NK-92 treated with Interleukin-12 subunit alpha and Interleukin-12 subunit beta, amount 100 ng/mL, for 24 hours (cell line): ENCODE measurements around the gene TGFB2.

ENCODE experiments used
- DNase-seq: peaks from one replicate; lab custom pipeline; 2025; lab: John Stamatoyannopoulos, UW

TGFB2 gene

GRCh38 chr1:218332416-218332815, 12.7 kb upstream of the TGFB2 start:
- no peak for DNase-seq

DNA sequence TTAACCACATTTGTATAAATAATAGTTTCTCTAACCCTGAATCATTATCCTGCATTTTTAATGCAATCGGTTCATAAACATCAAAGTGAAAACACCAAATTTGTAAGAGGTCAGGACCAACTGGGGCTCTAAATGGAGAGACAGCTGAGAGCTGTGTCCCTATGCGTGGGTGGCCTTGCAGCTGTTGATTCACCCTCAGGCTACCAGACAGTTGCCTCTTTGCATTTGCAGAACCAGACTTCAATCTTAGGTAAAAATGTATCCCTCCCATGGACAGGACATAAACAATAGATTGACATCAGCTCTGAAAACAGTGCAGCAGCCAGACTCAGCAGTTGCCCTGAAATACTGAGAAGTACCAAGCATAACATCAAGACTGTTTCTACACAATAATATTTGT, 8.8 kb upstream of the TGFB2 start:
- no peak for DNase-seq

- DNase-seq, result no peak
Measured at GRCh38 chr1:218339267-218339831, 5.8 kb upstream of the TGFB2 start.

DNA sequence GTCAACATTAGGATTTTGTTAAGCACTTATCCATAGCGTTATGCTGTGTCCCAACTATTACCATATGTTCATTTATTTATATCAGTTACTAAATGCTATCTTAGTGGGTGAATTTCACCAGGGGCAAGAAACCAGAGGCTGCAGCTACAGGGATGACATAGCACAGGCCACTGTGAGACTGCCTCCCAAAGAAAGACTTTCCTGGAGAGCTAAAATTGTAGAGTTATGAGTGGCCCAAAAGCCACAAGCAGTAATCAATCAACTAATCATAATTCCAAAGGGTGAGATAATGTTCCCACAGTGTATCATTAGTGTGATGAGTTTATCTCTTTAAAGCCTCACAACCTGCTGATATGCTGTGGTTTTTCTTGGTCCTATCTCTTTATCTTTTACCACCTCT, 3.8 kb upstream of the TGFB2 start:
- no peak for DNase-seq

- no peak for DNase-seq
Measured at GRCh38 chr1:218342091-218342490, 3.0 kb upstream of the TGFB2 start.

GRCh38 chr1:218345673-218346390, 696 bp downstream of the TGFB2 start:
- no peak for DNase-seq

DNA sequence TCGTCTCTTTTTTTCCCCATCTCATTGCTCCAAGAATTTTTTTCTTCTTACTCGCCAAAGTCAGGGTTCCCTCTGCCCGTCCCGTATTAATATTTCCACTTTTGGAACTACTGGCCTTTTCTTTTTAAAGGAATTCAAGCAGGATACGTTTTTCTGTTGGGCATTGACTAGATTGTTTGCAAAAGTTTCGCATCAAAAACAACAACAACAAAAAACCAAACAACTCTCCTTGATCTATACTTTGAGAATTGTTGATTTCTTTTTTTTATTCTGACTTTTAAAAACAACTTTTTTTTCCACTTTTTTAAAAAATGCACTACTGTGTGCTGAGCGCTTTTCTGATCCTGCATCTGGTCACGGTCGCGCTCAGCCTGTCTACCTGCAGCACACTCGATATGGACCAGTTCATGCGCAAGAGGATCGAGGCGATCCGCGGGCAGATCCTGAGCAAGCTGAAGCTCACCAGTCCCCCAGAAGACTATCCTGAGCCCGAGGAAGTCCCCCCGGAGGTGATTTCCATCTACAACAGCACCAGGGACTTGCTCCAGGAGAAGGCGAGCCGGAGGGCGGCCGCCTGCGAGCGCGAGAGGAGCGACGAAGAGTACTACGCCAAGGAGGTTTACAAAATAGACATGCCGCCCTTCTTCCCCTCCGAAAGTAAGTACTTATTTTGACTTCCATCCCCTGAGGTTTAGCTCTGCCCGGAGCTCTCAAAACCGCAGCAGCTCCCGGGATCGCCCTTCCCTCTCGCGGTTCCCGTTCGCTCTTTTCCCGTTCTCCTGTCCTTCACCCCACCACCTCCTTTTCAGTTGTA, 1.5 kb downstream of the TGFB2 start:
- DNase-seq, result no peak

GRCh38 chr1:218347336-218347722, 2.2 kb downstream of the TGFB2 start:
- DNase-seq, result no peak

DNA sequence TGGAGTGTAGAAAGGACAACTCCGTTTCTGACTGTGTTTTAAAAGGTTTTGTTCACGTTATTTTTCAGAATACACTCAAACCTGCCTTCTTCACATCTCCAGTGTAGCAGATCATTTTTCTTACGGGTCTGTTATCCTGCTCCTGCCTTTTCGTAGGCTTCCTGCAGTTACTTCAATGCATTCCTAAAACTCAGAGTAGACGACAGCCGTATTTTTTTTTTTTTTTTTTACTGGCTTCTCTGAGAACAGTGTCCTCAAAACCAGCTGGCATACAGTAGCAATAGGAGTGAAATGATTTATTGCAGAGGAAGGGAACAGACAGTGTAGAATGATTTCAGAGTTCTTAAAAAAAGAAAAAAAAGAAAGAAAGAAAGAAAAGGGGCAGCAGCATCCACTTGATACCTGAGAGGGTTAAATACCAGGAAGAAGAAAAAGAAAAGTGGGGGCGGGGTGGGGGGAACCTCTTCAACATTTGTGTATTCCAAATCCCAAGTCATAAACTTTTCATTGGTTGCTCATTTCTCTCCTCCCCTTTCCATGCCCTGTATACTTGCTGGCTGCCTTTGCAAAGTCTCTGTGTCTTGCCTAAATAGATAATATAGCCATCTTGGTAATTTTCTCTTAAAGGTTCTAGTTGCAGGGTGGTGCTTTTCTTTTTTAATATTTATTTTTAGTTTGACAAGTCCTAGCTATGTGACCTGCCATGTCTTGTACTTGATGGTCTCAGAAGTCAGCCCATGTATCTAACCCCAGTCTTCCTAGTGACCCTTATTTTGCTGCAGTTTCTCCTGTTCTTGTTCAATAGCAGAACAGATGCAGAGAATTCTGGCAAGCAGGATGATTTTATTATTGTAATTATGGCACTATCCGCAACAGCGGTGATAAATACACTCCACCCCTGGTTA, 2.8 kb downstream of the TGFB2 start:
- no peak for DNase-seq

- no peak for DNase-seq
Measured at GRCh38 chr1:218348628-218349071, 3.5 kb downstream of the TGFB2 start.

DNA sequence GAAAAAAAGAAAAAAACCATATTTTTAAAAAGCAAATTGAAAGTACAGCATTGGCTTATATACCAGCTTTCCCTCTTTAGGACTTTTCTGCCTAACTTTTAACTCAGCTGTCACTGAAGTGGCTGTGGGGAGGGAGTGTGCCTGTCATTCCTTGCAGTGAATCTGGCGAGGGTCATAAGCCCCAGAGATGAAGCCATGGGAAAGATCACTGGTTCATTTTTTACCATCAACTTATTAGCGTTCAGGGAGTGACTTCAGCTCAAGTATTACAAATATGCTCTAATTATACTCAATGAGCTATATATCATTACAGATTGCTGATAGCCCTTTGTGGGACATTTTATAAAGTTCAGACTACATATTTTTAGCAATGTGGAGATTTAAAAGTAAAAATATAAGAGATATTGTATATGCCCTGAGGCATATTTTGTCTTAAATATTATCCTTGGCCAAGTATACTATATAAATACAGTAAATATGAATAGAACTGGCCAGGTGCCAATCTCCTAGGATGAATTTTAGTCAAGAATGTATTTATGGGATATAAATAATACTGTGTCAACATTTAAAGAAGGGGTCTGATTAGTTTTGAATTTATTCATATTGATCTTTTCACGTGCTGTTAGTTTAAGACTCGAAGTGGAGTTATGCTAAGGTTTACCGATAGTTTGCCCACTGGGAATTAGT, 4.4 kb downstream of the TGFB2 start:
- no peak for DNase-seq

- DNase-seq, result no peak
Measured at GRCh38 chr1:218350035-218350525, 4.9 kb downstream of the TGFB2 start.

GRCh38 chr1:218350801-218351266, 5.7 kb downstream of the TGFB2 start:
- DNase-seq, result no peak

DNA sequence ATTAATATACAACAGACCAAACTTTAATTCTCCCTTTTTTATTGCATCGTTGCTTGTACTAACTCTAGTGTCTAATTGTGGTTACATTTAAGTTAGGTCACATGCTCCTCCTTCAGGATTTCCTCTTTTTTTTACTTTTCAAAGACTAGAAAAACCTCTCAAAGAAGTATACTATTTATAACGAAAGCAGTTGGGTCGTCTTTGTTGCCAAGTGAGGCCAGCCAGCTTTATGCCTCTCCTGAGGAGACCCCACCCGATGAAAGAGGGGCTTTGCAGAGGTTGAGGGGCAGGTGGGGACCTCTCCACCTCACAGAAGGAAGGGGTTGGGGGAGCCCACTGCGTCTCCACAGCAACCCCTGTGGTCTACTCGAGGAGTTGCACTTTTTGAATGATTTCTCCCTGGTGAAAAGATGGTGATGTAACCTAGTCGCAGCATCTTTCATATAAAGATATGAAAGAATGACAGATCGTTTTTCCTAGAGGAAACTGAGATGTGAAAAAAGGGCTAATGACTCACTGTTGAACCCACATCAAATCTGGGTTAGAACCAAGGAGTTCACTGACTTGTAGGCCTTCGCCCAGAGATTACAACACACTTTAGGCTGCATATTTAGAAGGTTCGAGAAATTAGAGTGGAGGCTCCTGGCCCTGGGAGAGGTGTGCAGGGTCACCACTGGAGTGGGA, 6.4 kb downstream of the TGFB2 start:
- DNase-seq, result no peak

- DNase-seq, result no peak
Measured at GRCh38 chr1:218352075-218352438, 6.9 kb downstream of the TGFB2 start.

GRCh38 chr1:218353656-218354055, 8.5 kb downstream of the TGFB2 start:
- no peak for DNase-seq

DNA sequence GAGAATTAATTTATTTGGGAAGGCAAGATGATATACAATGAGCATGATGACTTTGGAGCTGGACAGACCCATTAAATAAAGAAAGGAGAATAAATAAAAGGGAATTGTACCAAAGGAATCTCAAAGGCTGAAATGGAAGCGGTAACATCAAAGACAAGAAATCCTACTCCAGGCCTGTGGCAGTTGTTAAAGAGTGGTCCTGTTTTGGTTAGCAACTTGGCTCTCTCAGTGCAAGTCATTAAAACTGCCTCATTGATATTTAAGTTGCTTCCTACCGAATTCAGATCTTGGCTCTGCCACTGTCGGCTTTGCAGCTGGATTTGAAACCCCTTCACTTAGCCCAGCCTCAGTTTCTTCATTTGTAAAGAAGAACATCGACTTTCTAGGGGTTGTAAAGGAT, 10.1 kb downstream of the TGFB2 start:
- DNase-seq, result no peak

DNA sequence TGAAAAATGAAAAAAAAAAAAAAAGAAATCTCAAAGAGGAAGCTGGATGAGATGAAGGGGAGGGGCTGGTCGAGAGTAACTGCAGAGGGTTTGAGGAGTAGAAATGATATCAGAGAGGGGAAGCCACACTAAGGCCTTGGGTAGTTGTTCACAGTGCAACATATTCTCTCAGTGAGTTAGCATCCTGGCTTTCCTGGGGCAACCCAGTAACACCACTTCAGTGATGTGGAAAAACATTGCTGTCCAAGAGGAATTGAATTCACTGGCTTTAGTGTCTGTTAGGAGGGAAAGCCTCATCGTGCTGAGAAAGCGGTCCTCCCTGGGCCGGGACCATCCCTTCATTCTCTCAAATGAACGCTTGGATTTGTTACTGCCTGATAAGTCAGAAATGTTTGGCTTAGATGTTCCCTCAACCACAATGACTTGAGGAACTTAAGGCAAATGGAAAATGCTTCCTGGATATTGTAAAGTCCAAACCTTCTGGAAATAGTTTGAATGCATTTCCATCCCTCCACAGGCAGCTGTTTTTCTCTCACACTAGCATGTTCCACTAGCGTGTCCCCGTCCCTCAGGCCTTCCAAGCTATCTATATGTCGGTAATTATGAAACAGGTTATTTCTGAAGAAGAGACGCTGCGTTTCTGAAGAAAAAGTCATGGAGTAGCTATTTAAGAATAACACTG, 12.2 kb downstream of the TGFB2 start:
- no peak for DNase-seq

- no peak for DNase-seq
Measured at GRCh38 chr1:218357893-218358232, 12.7 kb downstream of the TGFB2 start.
